GM21717 (cell line): Measurements from ENCODE around the gene MECR.
"Not testable (repeated sequence)": the region's sequence is repeated elsewhere in the genome, so short reads cannot be mapped to it uniquely, and the experiment has no call there.

Experiments
- ATAC-seq: cut with Tn5 transposase; IDR thresholded peaks from one replicate; pipeline ENCODE4 v1.9.1; 2021; ENCODE audit warnings: mild to moderate bottlenecking, moderate library complexity; ENCODE audit not compliant: unreplicated experiment

Gene MECR

GRCh38 chr1:29237129-29237821 lies 6.5 kb upstream of the MECR start:
- ATAC-seq: no peak

GRCh38 chr1:29236712-29237128 lies 6.0 kb upstream of the MECR start:
- no peak for ATAC-seq

GRCh38 chr1:29235955-29236711 lies 5.4 kb upstream of the MECR start, which contains the start of gene PTPRU:
Gene PTPRU (plus strand): TSS chr1:29236522. CDS start chr1:29236645, 123 bp downstream.
- no peak for ATAC-seq

GRCh38 chr1:29234881-29235280 lies 4.1 kb upstream of the MECR start:
- ATAC-seq: not testable (repeated sequence)

- no peak for ATAC-seq
Observed at GRCh38 chr1:29234471-29234870, 3.7 kb upstream of the MECR start.

- no peak for ATAC-seq
Observed at GRCh38 chr1:29233693-29234092, 3.0 kb upstream of the MECR start.

GRCh38 chr1:29232387-29232786 lies 1.7 kb upstream of the MECR start:
- ATAC-seq: no peak

- ATAC-seq: no peak
Observed at GRCh38 chr1:29230204-29230552, 556 bp downstream of the MECR start.

- no peak for ATAC-seq
Observed at GRCh38 chr1:29227511-29227910, 3.2 kb downstream of the MECR start.

- no peak for ATAC-seq
Observed at GRCh38 chr1:29225361-29225760, 5.4 kb downstream of the MECR start.

GRCh38 chr1:29224356-29224837 lies 6.3 kb downstream of the MECR start:
- no peak for ATAC-seq

- ATAC-seq: no peak
Observed at GRCh38 chr1:29223521-29223920, 7.2 kb downstream of the MECR start.

GRCh38 chr1:29222686-29223085 lies 8.0 kb downstream of the MECR start:
- no peak for ATAC-seq

- not testable (repeated sequence) for ATAC-seq
Observed at GRCh38 chr1:29222260-29222659, 8.5 kb downstream of the MECR start.

- ATAC-seq: no peak
Observed at GRCh38 chr1:29221296-29221695, 9.4 kb downstream of the MECR start.

GRCh38 chr1:29218223-29218622 lies 12.5 kb downstream of the MECR start:
- no peak for ATAC-seq

- ATAC-seq: no peak
Observed at GRCh38 chr1:29217633-29218032, 13.1 kb downstream of the MECR start.

- ATAC-seq: no peak
Observed at GRCh38 chr1:29213055-29213454, 17.7 kb downstream of the MECR start.

GRCh38 chr1:29211086-29212030 lies 19.4 kb downstream of the MECR start:
- ATAC-seq: no peak

GRCh38 chr1:29210278-29211085 lies 20.3 kb downstream of the MECR start:
- no peak for ATAC-seq
